Breast epithelium (tissue), 4 donors: Measurements from ENCODE around the gene PTGES3. TPM values are rescaled to one million over a fixed set of nuclear protein-coding genes. Genes with fewer than 3 reads are reported as not detected.

Experiments used
- DNase-seq, 2 donors: peaks; one replicate each; pipeline ENCODE4 v3.0.0-alpha.2; 2019; ENCODE audit warnings: low spot score in 2 of 2
- H3K27ac ChIP-seq, 2 donors: fragments of 200-600 bp; sonication (generic) in 1 of 2; one replicate each; pipeline ENCODE4 v1.5.1; 2016 to 2019; ENCODE audit warnings: mild to moderate bottlenecking in 1 of 2
- H3K27me3 ChIP-seq, 2 donors: fragments of 200-600 bp; sonication (generic) in 1 of 2; one replicate each; pipeline versions ENCODE4 v1.5.1 to v1.6.0; 2017 to 2019; ENCODE audit warnings: control low read depth in 1 of 2, mild to moderate bottlenecking in 1 of 2
- H3K36me3 ChIP-seq: fragments of 200-600 bp; one replicate; pipeline ENCODE4 v1.5.1; 2019
- H3K4me1 ChIP-seq, 2 donors: fragments of 200-600 bp; sonication (generic); one replicate each; pipeline ENCODE4 v1.5.1; 2016 to 2019; ENCODE audit warnings: control low read depth in 1 of 2
- H3K4me3 ChIP-seq, 3 donors: fragments of 200-600 bp; sonication (generic); 1 replicate in 2 of 3; 2 replicates in 1 of 3; pipeline ENCODE4 v1.5.1; 2016 to 2019; ENCODE audit warnings: mild to moderate bottlenecking in 3 of 3, moderate library complexity in 2 of 3
- H3K9me3 ChIP-seq, 2 donors: fragments of 200-600 bp; sonication (generic) in 1 of 2; one replicate each; pipeline ENCODE4 v1.5.1; 2016 to 2019; ENCODE audit warnings: control low read depth in 1 of 2
- POLR2A ChIP-seq: fragments of 450-650 bp; IDR thresholded peaks from one replicate; pipeline ENCODE4 v1.6.1; 2016; ENCODE audit warnings: antibody characterized with exemption, mild to moderate bottlenecking, moderate library complexity
- POLR2AphosphoS5 ChIP-seq, 3 donors: sonication (generic); formaldehyde crosslinking; IDR thresholded peaks; one replicate each; pipeline ENCODE4 v1.6.1; 2017; ENCODE audit warnings: antibody characterized with exemption in 3 of 3
- intact Hi-C: fragments of 100-400 bp; cut with DNase I; formaldehyde crosslinking; loops from one replicate; pipeline ENCODE4 v1.15.1; 2023; ENCODE audit warnings: low total_unique reads
- total RNA-seq, 3 donors: library from RNA; depleted of rRNA; stranded (reverse); fragments of >200 nt; gene quantifications; one replicate each; pipeline ENCODE4 v1.1.0, GENCODE V29; 2016
- TF ChIP-seq, protein P1 (sequence below), 3 donors: fragments of 450-650 bp; IDR thresholded peaks; one replicate each; pipeline ENCODE4 v1.5.1; 2016 to 2017; ENCODE audit warnings: antibody characterized with exemption in 3 of 3, mild to moderate bottlenecking in 3 of 3, moderate library complexity in 3 of 3

The PTGES3 gene
- total RNA-seq, 3 donors from 2014 or later = 85.0 to 134 (median 111) TPM

DNA sequence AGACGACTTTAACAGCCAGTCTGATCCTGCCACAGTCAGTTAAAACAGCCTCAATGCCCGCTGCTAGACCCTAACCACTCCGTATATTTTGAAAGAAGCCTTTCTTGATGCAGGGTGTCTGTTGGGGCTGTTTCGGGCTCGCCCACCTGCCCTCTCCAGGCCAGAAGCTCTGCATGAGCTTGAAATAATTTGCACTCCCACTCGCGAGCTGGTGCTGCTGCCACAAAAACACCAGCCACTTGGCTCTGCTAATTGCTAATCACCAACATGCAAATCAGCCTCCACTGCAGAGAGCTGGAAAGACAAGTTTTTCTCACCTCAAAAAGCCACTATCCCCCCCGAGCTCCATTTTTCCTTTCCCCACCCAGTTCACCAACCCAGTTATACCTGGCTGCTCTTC lies 73.5 kb downstream of the PTGES3 start:
- TF ChIP-seq, protein P1, sequence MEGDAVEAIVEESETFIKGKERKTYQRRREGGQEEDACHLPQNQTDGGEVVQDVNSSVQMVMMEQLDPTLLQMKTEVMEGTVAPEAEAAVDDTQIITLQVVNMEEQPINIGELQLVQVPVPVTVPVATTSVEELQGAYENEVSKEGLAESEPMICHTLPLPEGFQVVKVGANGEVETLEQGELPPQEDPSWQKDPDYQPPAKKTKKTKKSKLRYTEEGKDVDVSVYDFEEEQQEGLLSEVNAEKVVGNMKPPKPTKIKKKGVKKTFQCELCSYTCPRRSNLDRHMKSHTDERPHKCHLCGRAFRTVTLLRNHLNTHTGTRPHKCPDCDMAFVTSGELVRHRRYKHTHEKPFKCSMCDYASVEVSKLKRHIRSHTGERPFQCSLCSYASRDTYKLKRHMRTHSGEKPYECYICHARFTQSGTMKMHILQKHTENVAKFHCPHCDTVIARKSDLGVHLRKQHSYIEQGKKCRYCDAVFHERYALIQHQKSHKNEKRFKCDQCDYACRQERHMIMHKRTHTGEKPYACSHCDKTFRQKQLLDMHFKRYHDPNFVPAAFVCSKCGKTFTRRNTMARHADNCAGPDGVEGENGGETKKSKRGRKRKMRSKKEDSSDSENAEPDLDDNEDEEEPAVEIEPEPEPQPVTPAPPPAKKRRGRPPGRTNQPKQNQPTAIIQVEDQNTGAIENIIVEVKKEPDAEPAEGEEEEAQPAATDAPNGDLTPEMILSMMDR (IDR thresholded peaks at IDR 0.05) = no peak
- TF ChIP-seq POLR2AphosphoS5 (IDR thresholded peaks at IDR 0.05) (no peak), POLR2A (no peak)
- Histone ChIP-seq H3K9me3 (no peaks in the 10 kb centered on the region), H3K36me3 (peaks cover 35% of the 10 kb centered on the region), H3K4me3 (no peak overlapping the region), H3K27ac (no peak overlapping the region), H3K4me1 (no peaks in the 10 kb centered on the region), H3K27me3 (no peaks in the 10 kb centered on the region)
- intact Hi-C loops = no loop called here
- DNase-seq = no peak

Other genes starting within 250 kb of the PTGES3 start
- gene TIMELESS, start 238.9 kb downstream of the PTGES3 start, total RNA-seq = 1 to 10 TPM; 4.5 to 7.2 (median 6.7) TPM
- gene MIP, start 233.6 kb downstream of the PTGES3 start, total RNA-seq = not detected
- 1 to 10 TPM; 2.9 to 4.8 (median 3.6) TPM for gene SPRYD4, start 219.7 kb downstream of the PTGES3 start, total RNA-seq
- 1 to 10 TPM in 2 of 3 donors, under 1 TPM in 1; 0.16 to 5.1 (median 4.6) TPM for gene GLS2, start 200.1 kb downstream of the PTGES3 start, total RNA-seq
- gene RBMS2, start 166.5 kb downstream of the PTGES3 start, total RNA-seq = 10 to 100 TPM; 22.9 to 27.5 (median 27.2) TPM
- 100 to 1,000 TPM in 1 of 3 donors, 10 to 100 TPM in 2; 80.2 to 104 (median 81.0) TPM for gene BAZ2A, start 58.0 kb downstream of the PTGES3 start, total RNA-seq
- 100 to 1,000 TPM; 310 to 369 (median 328) TPM for gene ATP5F1B, start 42.3 kb downstream of the PTGES3 start, total RNA-seq
- gene NACA, start 37.0 kb upstream of the PTGES3 start, total RNA-seq = 1,000 to 10,000 TPM; 1,363 to 1,488 (median 1,386) TPM
- 10 to 100 TPM in 1 of 3 donors, 1 to 10 TPM in 2; 7.9 to 13.0 (median 8.3) TPM for gene PRIM1, start 64.0 kb upstream of the PTGES3 start, total RNA-seq
- gene HSD17B6, start 75.0 kb upstream of the PTGES3 start, total RNA-seq = 1 to 10 TPM in 1 of 3 donors, under 1 TPM in 2; 0.16 to 3.8 (median 0.98) TPM
- gene SDR9C7, start 246.1 kb upstream of the PTGES3 start, total RNA-seq = not detected